CD8-positive, alpha-beta memory T cell (primary cell): ENCODE results near the gene PRMT9. TPM values are rescaled to one million over a fixed set of nuclear protein-coding genes. Genes with fewer than 3 reads are reported as not detected.

ENCODE experiments used
- CTCF ChIA-PET: fragments of 350-600 bp; sonication (Branson Sonifier 250); formaldehyde crosslinking; loops from one replicate; lab custom pipeline; 2021; ENCODE audit warnings: antibody characterized with exemption; lab: Charles Lee
- POLR2A ChIA-PET: fragments of 350-600 bp; sonication (Branson Sonifier 250); formaldehyde crosslinking; loops from one replicate; lab custom pipeline; 2021; ENCODE audit warnings: antibody characterized with exemption; lab: Charles Lee
- DNase-seq, 5 donors: peaks; one replicate each; pipeline versions ENCODE4 v3.0.0 to v3.0.0-alpha.2; 2020 to 2022; ENCODE audit warnings: mixed read lengths in 1 of 5
- H3K27ac ChIP-seq: one replicate; pipeline ENCODE4 v1.7.0; 2013; ENCODE audit warnings: low read depth, mild to moderate bottlenecking, low read length, moderate library complexity
- H3K27me3 ChIP-seq: 2 replicates; pipeline ENCODE4 v1.7.0; 2013; ENCODE audit warnings: low read length, mild to moderate bottlenecking; ENCODE audit not compliant: insufficient read depth, poor library complexity, severe bottlenecking
- H3K36me3 ChIP-seq: 2 replicates; pipeline ENCODE4 v1.7.0; 2013; ENCODE audit warnings: mild to moderate bottlenecking, low read length, moderate library complexity; ENCODE audit not compliant: insufficient read depth
- H3K4me1 ChIP-seq: 2 replicates; pipeline ENCODE4 v1.7.0; 2013; ENCODE audit warnings: mild to moderate bottlenecking, low read length, moderate library complexity; ENCODE audit not compliant: insufficient read depth
- H3K4me3 ChIP-seq: 2 replicates; pipeline ENCODE4 v1.7.0; 2013; ENCODE audit warnings: mild to moderate bottlenecking, low read length
- H3K9me3 ChIP-seq: 2 replicates; pipeline ENCODE4 v1.7.0; 2013; ENCODE audit warnings: mild to moderate bottlenecking, low read length
- H3K27ac Mint-ChIP-seq, 8 donors: one replicate each; pipeline ENCODE4 v1.8.0; 2020 to 2021; ENCODE audit warnings: mixed read lengths in 8 of 8, mild to moderate bottlenecking in 6 of 8, inconsistent platforms in 3 of 8, moderate library complexity in 3 of 8
- H3K27me3 Mint-ChIP-seq, 2 donors: one replicate each; pipeline ENCODE4 v1.8.0; 2020 to 2021; ENCODE audit warnings: mixed read lengths in 2 of 2, mild to moderate bottlenecking in 1 of 2, moderate library complexity in 1 of 2
- H3K36me3 Mint-ChIP-seq, 3 donors: one replicate each; pipeline ENCODE4 v1.8.0; 2020 to 2021; ENCODE audit warnings: mixed read lengths in 3 of 3, inconsistent platforms in 1 of 3, mild to moderate bottlenecking in 1 of 3
- H3K4me1 Mint-ChIP-seq, 3 donors: one replicate each; pipeline ENCODE4 v1.8.0; 2020 to 2021; ENCODE audit warnings: mixed read lengths in 3 of 3, inconsistent platforms in 1 of 3, mild to moderate bottlenecking in 1 of 3
- H3K4me3 Mint-ChIP-seq, 7 donors: one replicate each; pipeline ENCODE4 v1.8.0; 2020 to 2021; ENCODE audit warnings: mixed read lengths in 7 of 7, mild to moderate bottlenecking in 6 of 7, moderate library complexity in 4 of 7, inconsistent platforms in 2 of 7
- H3K9me3 Mint-ChIP-seq, 5 donors: one replicate each; pipeline ENCODE4 v1.8.0; 2020 to 2022; ENCODE audit warnings: mixed read lengths in 5 of 5, mild to moderate bottlenecking in 3 of 5, moderate library complexity in 2 of 5, inconsistent platforms in 1 of 5
- polyA plus RNA-seq: library from polyadenylated mRNA; unstranded; fragments of 300-500 nt; fragmentation: Illumina TruSeq; gene quantifications from one replicate; pipeline ENCODE4 v1.2.3, GENCODE V29; 2021
- total RNA-seq, 2 experiments: library from RNA; stranded (reverse); gene quantifications; one replicate each; pipeline ENCODE4 v1.2.3, GENCODE V29; 2021

Gene PRMT9
- total and polyA plus RNA-seq, 3 experiments from 2014 or later: 5.5 to 6.9 (median 5.9) TPM

DNA sequence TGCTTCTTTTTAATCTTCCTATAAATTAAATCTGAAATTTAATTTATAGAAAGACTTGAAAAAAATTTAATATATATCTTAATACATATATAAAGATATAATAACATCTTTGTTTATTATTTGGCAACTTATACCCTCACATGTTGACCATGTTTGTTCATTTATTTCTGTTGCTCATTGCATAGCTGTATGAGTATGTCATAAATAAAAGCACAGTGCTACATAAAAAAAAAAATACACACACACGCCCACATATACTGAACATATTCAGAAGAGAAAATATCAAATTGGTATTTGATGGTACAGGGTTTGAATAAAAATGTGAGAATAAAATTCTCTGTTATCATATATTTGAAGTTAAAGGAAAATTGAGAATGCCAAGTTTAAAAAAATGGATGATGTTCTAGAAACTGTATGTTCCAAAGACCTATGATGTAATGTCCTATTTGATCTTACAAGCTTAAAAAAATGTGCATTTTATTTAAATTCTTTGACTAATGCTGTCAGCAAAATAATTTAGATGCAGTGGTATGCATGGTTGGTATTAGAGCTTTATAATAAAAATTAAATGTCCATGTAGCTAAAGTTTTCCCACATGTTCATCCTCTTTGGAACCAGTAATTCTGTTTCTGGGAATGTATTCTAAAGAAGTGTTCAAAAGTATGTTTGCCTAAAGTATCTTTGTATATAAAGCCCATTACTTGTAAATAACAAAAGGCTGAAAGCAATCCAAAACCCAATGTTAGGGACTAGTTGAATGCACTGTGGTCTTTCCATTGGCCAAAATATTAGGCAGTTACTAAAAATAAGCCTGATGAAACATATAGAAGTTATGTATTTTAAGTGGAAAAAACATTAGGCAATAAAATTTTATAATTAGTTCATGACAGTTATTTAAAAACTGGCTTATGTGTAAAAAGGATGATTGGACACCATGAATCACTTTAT is 53.9 kb downstream of the PRMT9 start:
- no peaks in the 10 kb centered on the region for H3K9me3 ChIP-seq
- H3K27me3 ChIP-seq: no peaks in the 10 kb centered on the region
- H3K4me3 Mint-ChIP-seq: no peak overlapping the region
- no peaks in the 10 kb centered on the region for H3K4me1 ChIP-seq
- H3K27ac Mint-ChIP-seq: peak overlapping the region in 2 of 8 donors; percentile 58 to 69
- H3K36me3 Mint-ChIP-seq: peaks cover 6 to 90% (median 31%) of the 10 kb centered on the region in 3 donors
- no peaks in the 10 kb centered on the region for H3K9me3 Mint-ChIP-seq
- peaks cover 0 to 2% of the 10 kb centered on the region in 2 donors for H3K27me3 Mint-ChIP-seq
- H3K27ac ChIP-seq: no peak overlapping the region
- DNase-seq: no peak
- ChIA-PET POLR2A (no interaction called here), CTCF (interaction anchor here (2.8 kb wide), 1 partner anchor 237 kb away, joined by 9 read pairs; no protein-coding TSS in a partner anchor)
- no peak overlapping the region for H3K4me3 ChIP-seq
- H3K4me1 Mint-ChIP-seq: peaks cover 6 to 19% (median 12%) of the 10 kb centered on the region in 3 donors
- peaks cover 29% of the 10 kb centered on the region for H3K36me3 ChIP-seq

DNA sequence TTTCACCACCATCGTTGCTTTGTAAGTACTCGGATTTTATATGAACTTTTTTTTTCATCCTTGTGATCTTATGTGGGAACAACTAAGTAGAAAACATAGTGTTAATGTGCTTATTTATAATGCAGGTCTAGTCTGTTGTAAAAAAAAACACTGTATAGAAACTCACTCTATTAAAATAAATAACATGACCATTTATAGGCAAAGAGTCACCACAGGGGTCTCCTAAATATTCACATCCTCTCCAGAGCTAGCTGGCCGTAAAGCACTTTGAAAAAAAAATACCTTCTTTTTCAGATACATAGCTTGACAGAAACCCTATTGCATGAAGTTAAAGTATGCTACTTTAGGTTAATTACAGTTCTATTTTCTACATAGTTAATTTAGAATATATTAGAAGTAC is 55.5 kb downstream of the PRMT9 start:
- Mint-ChIP-seq H3K36me3 (peaks cover 6 to 85% (median 26%) of the 10 kb centered on the region in 3 donors), H3K4me3 (no peak overlapping the region), H3K27ac (peak overlapping the region in 2 of 8 donors; percentile 11 to 36), H3K9me3 (no peaks in the 10 kb centered on the region), H3K27me3 (peaks cover 0 to 2% of the 10 kb centered on the region in 2 donors), H3K4me1 (peaks cover 10 to 24% (median 16%) of the 10 kb centered on the region in 3 donors)
- CTCF ChIA-PET: interaction anchor here (0.7 kb wide), 1 partner anchor 239 kb away, joined by 3 read pairs; no protein-coding TSS in a partner anchor
- POLR2A ChIA-PET: interaction anchor here (1.3 kb wide), 1 partner anchor 11 kb away, joined by 3 read pairs; the partner anchor contains the start of gene TMEM184C
- H3K9me3 ChIP-seq: no peaks in the 10 kb centered on the region
- H3K27me3 ChIP-seq: no peaks in the 10 kb centered on the region
- no peak overlapping the region for H3K27ac ChIP-seq
- H3K36me3 ChIP-seq: peaks cover 28% of the 10 kb centered on the region
- no peak for DNase-seq
- no peaks in the 10 kb centered on the region for H3K4me1 ChIP-seq
- no peak overlapping the region for H3K4me3 ChIP-seq

DNA sequence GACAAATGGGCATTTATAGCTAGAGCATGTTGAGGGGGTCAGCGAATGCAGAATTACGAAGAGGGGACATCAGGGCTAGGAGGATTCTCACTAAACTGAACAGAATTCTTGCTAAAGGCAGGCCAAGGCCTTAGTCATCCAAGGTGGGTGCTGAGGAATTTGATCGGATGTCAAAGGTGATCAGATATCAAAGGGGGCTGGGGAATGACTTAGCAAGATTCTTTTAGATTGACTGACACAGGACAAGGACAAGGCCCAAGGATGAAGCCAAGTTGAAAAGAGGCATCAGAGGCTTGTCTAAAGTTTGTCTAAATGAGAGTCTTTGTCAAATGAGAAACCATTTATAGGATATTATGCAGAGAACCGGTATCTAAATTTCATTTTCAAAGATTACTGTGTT is 57.1 kb downstream of the PRMT9 start:
- H3K36me3 ChIP-seq: peaks cover 23% of the 10 kb centered on the region
- CTCF ChIA-PET: interaction anchor here (2.7 kb wide), 1 partner anchor 10 kb away, joined by 7 read pairs; the partner anchor contains the start of gene TMEM184C
- H3K9me3 Mint-ChIP-seq: no peaks in the 10 kb centered on the region
- no peaks in the 10 kb centered on the region for H3K9me3 ChIP-seq
- H3K4me1 ChIP-seq: no peaks in the 10 kb centered on the region
- H3K4me3 Mint-ChIP-seq: no peak overlapping the region
- H3K36me3 Mint-ChIP-seq: peaks cover 6 to 82% (median 30%) of the 10 kb centered on the region in 3 donors
- H3K4me1 Mint-ChIP-seq: peaks cover 15 to 34% (median 24%) of the 10 kb centered on the region in 3 donors
- H3K27ac Mint-ChIP-seq: peak overlapping the region in 2 of 8 donors; percentile 27 to 35
- no peak overlapping the region for H3K27ac ChIP-seq
- peaks cover 0 to 2% of the 10 kb centered on the region in 2 donors for H3K27me3 Mint-ChIP-seq
- no peak for DNase-seq
- H3K27me3 ChIP-seq: no peaks in the 10 kb centered on the region
- no peak overlapping the region for H3K4me3 ChIP-seq
- POLR2A ChIA-PET: no interaction called here

DNA sequence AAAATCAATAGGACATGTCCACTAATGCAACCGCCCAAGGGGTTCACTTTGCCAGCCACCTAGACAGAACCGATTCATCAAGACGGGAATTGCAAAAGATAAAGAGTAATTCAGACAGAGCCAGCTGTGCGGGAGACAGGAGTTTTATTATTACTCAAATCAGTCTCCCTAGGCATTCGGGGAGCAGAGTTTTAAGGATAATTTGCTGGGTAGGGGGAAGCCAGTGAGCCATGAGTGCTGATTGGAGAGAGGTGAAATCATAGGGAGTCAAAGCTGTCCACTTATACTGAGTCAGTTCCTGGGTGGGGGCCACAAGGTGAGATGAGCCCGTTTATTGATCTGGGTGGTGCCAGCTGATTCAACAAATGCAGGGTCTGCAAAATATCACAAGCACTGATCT is 58.2 kb downstream of the PRMT9 start:
- no peak overlapping the region for H3K4me3 ChIP-seq
- H3K4me1 ChIP-seq: peaks cover 4% of the 10 kb centered on the region
- Mint-ChIP-seq H3K9me3 (no peaks in the 10 kb centered on the region), H3K4me1 (peaks cover 19 to 44% (median 34%) of the 10 kb centered on the region in 3 donors), H3K27me3 (peaks cover 0 to 2% of the 10 kb centered on the region in 2 donors), H3K4me3 (no peak overlapping the region), H3K36me3 (peaks cover 6 to 81% (median 29%) of the 10 kb centered on the region in 3 donors), H3K27ac (peak overlapping the region in 3 of 8 donors; percentile 15 to 64 (median 33))
- H3K9me3 ChIP-seq: no peaks in the 10 kb centered on the region
- H3K27ac ChIP-seq: no peak overlapping the region
- ChIA-PET POLR2A (interaction anchor here (1.1 kb wide), 1 partner anchor 8 kb away, joined by 3 read pairs; the partner anchor contains the start of gene TMEM184C), CTCF (interaction anchor here (2.7 kb wide), 1 partner anchor 9 kb away, joined by 7 read pairs; the partner anchor contains the start of gene TMEM184C)
- DNase-seq: no peak
- H3K36me3 ChIP-seq: peaks cover 23% of the 10 kb centered on the region
- no peaks in the 10 kb centered on the region for H3K27me3 ChIP-seq

DNA sequence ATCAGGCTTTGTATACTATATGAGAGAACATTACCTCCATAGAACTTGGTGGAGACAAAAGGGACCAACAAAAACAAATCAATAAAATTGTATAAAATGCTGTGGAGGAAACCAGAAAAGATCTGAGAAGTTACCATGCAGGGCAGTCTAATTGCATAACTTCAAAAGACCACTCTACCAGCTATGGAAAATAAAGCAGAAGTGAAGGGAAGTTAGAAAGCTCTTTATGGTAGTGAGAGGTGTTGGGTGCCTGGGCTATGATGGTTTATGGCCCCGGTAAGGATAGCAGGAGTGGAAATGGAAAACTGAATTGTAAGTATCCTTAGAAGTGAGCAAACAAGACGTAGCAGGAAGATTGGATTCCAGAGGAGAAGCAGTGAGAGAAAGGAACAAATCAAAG is 63.6 kb downstream of the PRMT9 start:
- Mint-ChIP-seq H3K4me3 (peak overlapping the region; percentile 41 to 69 (median 66)), H3K27me3 (peaks cover 0 to 2% of the 10 kb centered on the region in 2 donors), H3K4me1 (peaks cover 46 to 65% (median 58%) of the 10 kb centered on the region in 3 donors), H3K9me3 (no peaks in the 10 kb centered on the region), H3K27ac (peak overlapping the region; percentile 1 to 69 (median 27)), H3K36me3 (peaks cover 9 to 54% (median 18%) of the 10 kb centered on the region in 3 donors)
- H3K4me3 ChIP-seq: no peak overlapping the region
- H3K27ac ChIP-seq: no peak overlapping the region
- H3K27me3 ChIP-seq: no peaks in the 10 kb centered on the region
- H3K36me3 ChIP-seq: peaks cover 13% of the 10 kb centered on the region
- H3K9me3 ChIP-seq: no peaks in the 10 kb centered on the region
- H3K4me1 ChIP-seq: peaks cover 37% of the 10 kb centered on the region
- ChIA-PET POLR2A (no interaction called here), CTCF (no interaction called here)
- DNase-seq: no peak

DNA sequence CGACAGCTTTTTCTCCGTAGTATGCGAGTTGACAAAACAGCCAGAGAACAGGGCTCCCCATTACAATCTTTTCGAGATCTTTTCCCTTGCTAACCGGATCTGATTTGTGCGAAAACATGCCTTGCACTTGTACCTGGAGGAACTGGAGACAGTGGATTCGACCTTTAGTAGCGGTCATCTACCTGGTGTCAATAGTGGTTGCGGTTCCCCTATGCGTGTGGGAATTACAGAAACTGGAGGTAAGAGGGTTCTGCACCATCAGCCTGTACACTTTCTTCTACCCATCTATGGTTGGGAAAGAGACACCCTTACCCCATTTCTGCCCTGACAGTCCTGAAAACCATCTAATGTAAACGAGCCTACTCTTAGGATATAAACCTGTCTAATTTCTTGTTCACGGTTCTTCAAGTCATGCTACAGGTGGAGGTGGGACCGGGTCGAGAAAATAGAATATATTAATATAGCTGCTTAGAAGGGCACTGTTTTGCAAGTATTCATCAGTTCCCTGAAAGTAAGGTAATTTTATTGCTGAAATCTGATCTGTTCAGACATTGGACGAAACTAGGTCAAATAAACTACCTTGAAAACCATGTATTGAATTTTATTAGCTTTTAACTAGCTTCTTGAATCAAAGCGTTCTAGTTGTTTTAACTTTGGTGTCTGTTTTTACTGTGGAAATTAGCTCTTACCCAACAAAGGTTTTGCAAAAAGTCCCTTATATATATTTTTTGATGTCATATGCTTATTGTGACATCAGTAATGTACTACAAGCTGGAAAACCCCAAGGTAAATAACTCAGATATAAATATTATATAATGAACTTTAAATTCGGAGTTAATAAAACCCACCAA is 65.9 kb downstream of the PRMT9 start:
- H3K9me3 ChIP-seq: no peaks in the 10 kb centered on the region
- no peak for DNase-seq
- POLR2A ChIA-PET: interaction anchor here (1.0 to 2.2 kb wide), 5 partner anchors 8 to 825 kb away, joined by 3 to 34 read pairs (median 3); partner anchors contain the start of genes NR3C2 and PRMT9
- Mint-ChIP-seq H3K27ac (peak overlapping the region; percentile 82 to 100 (median 96)), H3K36me3 (peaks cover 9 to 36% (median 12%) of the 10 kb centered on the region in 3 donors), H3K4me3 (peak overlapping the region; percentile 89 to 100 (median 94)), H3K27me3 (peaks cover 0 to 3% of the 10 kb centered on the region in 2 donors), H3K9me3 (no peaks in the 10 kb centered on the region), H3K4me1 (peaks cover 43 to 57% (median 53%) of the 10 kb centered on the region in 3 donors)
- H3K36me3 ChIP-seq: peaks cover 4% of the 10 kb centered on the region
- peak overlapping the region; percentile 89 for H3K27ac ChIP-seq
- H3K27me3 ChIP-seq: no peaks in the 10 kb centered on the region
- H3K4me1 ChIP-seq: peaks cover 37% of the 10 kb centered on the region
- H3K4me3 ChIP-seq: peak overlapping the region; percentile 95
- CTCF ChIA-PET: interaction anchor here (0.6 to 2.3 kb wide), 7 partner anchors 8 to 249 kb away, joined by 3 to 9 read pairs (median 3); no protein-coding TSS in a partner anchor
